Posterior vena cava (tissue), 2 donors: ENCODE results near the gene GOLGA6L24. TPM values are rescaled to one million over a fixed set of nuclear protein-coding genes. Genes with fewer than 3 reads are reported as not detected.

Source experiments
- total RNA-seq, 2 donors: library from RNA; stranded (reverse); fragmentation: NEBNext Ultra II Directional; extraction: Animal tissue kit (Norgen Biotek cat#: 25700); gene quantifications; one replicate each; pipeline ENCODE4 v1.2.1, GENCODE V29; 2021
- donor health status: DM: yes; HTN: yes; CAD: no.
- donor health status: DM: yes; HTN: yes; CAD: no.

The GOLGA6L24 gene
- total RNA-seq, 2 donors from 2014 or later: not detected

Other genes with a start within 250 kb of the GOLGA6L24 start
- gene HERC2, start 35.9 kb downstream of the GOLGA6L24 start, total RNA-seq: 10 to 100 TPM; 58.6 to 61.5 TPM
- not detected for gene GOLGA8F, start 20.6 kb upstream of the GOLGA6L24 start, total RNA-seq
- gene GOLGA8G, start 174.9 kb upstream of the GOLGA6L24 start, total RNA-seq: not detected
- not detected for gene GOLGA6L25, start 195.5 kb upstream of the GOLGA6L24 start, total RNA-seq